NCI-H345 (cell line): Measurements from ENCODE around the gene LRP6.

Experiments
- DNase-seq: peaks from one replicate; lab custom pipeline; 2025; lab: John Stamatoyannopoulos, UW

The LRP6 gene

GRCh38 chr12:12214635-12215131 is 52.2 kb downstream of the LRP6 start:
- DNase-seq = no peak

DNA sequence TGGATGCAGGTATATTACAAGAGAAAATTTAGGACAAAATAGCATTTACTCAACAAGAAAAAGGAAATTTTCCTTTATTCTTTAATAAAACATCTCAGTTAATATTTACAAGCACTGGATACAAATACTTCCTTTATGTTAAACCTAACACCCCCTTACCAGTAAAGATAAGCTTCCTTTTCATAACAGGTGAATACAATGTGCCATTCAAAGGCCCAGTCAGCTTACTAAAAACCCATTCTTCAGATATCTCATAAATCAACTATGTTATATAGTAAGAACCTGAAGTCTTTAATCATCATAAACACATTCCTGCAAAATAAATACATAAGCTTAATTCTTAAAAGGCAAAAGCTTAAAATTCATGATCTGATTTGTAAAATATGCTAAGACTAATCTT is 52.6 kb downstream of the LRP6 start:
- no peak for DNase-seq

- DNase-seq = no peak
These were observed 54.1 kb downstream of the LRP6 start for GRCh38 chr12:12212769-12213168.

DNA sequence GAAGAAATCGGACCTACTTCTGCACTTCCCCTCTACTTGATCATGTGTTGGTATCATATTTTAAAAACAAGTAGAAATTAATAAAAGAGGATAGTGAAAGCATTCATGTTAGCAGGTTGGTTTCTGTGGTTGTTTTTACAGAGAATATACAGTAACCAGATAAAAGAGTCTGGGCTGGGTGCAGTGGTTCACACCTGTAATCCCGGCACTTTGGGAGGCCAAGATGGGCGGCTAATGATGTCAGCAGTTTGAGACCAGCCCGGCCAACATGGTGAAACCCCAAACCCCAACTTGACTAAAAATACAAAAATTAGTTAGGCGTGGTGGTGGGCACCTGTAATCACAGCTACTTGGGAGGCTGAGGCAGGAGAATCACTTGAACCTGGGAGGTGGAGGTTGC is 55.9 kb downstream of the LRP6 start:
- no peak for DNase-seq

- no peak for DNase-seq
These were observed 56.4 kb downstream of the LRP6 start for GRCh38 chr12:12210416-12210815.

GRCh38 chr12:12209675-12210074 is 57.2 kb downstream of the LRP6 start:
- DNase-seq = no peak

GRCh38 chr12:12209043-12209442 is 57.8 kb downstream of the LRP6 start:
- no peak for DNase-seq

DNA sequence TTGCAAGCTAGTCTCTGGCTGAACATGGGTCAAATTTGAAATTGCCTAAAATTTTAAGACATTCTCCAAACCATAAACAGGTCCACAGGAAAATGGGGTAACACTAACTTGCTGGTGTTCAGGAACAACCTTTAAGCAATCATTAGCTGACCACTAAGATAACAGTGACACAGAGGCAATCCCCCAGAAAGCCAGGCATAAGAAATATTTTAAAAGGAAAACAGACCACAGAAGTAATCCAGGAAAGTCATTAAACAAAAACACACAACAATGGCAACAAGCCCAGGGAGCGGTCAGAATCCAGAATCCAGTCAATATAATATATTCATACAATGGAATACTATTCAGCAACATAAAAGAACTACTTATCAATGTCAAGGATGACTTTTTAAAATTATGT is 59.1 kb downstream of the LRP6 start:
- no peak for DNase-seq

DNA sequence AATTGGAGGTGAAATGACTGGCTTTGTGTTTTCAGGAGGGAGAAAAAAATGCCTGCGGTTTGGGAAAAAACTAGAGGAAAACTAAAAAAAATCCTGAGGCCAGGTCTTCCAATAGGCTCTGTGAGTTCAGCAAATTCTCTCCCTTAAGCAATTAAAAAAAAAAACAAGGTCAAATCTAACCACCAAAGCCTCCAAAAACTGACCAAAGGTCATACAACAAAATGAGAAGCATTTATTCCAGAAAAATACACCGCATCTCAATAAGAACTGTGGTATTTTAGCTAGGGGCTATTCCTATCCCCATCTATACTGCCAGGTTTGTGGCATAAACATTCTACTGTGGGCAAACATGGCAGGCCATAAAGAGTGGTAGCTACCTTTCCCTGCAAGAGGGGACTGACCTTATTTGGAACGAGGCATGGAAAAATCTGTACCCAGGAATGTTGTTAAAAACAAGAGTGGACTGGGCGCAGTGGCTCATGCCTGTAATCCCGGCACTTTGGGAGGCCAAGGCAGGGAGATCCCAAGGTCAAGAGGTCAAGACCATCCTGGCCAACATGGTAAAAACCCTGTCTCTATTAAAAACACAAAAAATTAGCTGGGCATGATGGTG is 60.0 kb downstream of the LRP6 start:
- DNase-seq = no peak

GRCh38 chr12:12202747-12203146 is 64.1 kb downstream of the LRP6 start:
- DNase-seq = no peak

- no peak for DNase-seq
These were observed 64.7 kb downstream of the LRP6 start for GRCh38 chr12:12202105-12202504.

DNA sequence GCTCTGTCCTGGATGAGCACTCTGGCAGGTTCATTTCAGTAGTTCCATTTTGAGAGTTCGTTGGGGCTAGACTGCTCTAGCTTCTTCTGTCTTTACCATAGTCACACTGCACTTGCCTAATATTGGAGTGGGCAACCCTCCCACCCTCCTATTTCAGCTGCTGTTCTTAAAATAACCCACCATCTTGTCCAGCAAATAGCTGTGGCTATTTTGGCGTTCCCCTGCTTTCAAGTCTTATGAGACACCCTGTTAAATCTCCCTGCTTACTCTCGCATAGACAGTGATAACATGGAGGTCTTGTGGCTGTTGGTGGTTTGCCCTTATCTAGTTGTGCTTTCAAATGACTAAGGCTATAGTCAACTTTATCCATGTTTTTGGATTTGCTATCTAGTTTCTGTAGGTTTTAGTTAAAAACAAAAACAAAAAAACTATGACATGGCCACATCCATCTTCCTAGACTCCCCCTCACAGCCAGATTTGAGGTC is 65.5 kb downstream of the LRP6 start:
- DNase-seq = no peak

DNA sequence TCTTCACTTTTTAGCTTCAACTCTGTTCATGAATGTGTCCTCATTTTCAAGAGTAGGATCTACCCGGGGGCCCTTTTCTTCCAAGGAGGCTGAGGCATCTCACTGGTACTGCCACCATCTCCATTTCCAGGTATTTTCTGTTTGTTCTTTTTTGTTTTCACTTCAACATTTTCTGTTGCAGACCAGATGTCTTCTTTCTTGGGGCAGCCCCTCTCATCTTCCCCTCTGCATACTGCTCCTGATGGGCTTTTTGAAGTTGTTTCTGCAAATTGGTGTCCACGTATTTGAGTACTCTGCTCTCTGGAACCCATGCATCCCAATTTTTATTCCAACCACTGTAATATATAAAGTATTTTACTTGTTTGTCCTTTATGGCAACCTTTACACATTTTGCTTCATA is 66.5 kb downstream of the LRP6 start:
- no peak for DNase-seq

DNA sequence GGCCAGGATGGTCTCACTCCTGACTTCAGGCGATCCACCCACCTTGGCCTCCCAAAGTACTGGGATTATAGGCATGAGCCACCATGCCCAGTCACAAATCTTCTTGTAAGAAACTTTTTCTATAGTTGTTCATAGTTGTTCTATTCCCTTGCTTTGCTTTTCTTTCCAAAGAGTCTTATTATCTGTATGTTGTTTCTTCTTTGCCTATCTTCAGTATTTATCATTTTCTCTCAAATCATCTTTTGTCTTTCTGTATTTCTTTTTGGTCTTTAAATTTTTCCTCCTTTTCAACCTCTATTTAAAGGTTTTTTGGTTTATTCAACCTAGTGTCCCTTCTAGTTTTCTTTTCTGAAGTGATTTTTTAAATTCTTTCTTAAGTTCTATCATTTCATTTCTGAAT is 68.7 kb downstream of the LRP6 start:
- no peak for DNase-seq

- no peak for DNase-seq
These were observed 69.7 kb downstream of the LRP6 start for GRCh38 chr12:12197128-12197527.

GRCh38 chr12:12195516-12195915 is 71.3 kb downstream of the LRP6 start:
- no peak for DNase-seq

DNA sequence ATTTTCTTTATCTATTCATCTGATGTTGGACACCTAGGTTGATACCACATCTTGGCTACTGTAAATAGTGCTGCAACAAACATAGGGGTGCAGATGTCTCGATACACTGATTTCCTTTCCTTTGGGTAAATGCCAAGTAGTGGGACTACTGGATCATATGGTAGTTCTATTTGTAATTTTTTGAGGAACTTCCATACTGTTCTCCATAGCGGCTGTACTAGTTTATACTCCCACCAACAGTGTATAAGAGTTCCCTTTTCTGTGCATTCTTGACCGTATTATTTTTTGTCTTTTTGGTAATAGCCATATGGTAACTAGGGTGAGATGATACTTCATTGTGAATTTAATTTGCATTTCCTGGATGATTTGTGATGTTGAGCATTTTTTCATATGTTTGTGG is 71.8 kb downstream of the LRP6 start:
- no peak for DNase-seq

DNA sequence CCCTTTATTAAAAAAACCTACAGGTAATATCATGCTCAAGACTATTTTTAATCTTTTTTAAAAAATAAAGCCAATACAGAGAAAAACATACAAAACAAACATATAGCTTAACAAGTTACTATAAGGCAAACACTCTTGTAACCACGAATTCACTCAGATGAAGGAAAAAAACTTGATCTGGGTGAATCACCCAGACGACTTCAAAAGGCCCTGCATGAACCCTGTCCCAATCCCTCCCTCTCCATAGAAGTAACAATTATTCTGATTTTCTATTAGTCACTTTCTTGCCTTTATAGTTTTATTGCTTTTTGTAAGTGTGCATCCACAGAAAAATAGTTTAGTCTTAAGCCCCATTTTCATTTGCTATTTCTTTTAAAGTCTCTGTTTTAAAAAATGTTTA is 72.6 kb downstream of the LRP6 start:
- no peak for DNase-seq

- no peak for DNase-seq
These were observed 75.8 kb downstream of the LRP6 start for GRCh38 chr12:12191008-12191407.

DNA sequence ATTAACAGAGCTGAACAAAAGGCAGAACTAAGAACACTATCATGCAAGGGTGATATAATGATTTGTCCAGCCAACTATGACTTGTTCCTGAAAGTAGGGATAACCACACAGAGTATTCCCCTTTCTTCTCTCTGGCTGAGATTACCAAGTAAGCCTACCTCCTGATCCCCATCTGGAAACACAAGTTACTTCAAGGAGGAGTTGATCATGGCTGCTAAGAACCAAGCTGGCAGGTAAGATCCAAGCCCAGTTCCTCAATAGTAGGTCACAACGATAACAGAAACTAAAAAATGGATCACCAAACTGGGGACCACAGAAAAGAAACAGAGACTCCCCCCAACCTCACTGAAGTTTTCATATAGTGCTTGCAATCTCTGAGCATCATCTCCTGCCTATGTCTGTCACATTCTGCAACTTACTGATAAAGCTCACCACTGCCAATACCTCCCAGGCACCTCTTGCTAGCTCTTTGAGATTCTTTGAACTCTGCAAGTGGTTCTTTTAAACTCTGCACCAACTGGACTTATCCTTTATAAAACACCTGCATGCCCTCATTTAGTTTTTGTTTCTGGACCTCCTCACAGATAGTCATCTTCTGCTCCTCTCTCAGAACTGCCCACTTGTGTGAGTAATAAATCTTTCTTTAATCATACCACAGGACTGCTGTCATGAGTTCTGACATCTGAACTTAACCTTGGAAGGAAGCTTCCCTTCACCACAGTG is 76.6 kb downstream of the LRP6 start:
- DNase-seq = no peak

- DNase-seq = no peak
These were observed 81.4 kb downstream of the LRP6 start for GRCh38 chr12:12185414-12185813.

DNA sequence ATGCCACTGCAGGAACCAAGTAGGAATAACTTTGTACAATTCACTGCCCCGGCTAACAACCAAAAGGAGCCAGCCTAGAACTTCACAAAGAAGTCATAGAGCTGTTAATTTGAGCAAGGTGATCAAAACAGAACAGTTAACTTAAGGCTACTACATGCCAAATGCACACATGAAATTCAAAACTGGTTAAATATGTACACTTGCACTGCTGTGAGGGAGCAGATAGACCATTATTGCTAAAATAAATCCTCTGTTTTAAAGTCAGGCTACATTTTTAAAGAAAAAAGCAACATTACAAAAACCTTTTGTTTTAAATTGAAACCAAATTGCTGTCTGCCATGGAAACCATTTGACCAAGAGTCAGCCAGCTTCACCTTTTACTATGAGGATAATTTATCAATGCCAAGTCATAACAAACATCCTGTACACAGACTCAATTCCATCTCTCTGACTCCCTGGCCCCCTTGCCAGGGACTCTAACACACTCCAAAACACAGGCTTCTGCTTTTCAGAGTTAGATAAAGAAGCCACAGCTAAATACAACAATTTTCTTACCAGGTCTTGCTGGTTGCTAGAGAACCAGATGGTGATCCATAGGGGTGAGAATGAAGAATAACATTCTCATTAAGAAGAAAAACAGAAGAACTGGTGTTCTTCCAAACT is 84.0 kb downstream of the LRP6 start:
- no peak for DNase-seq

GRCh38 chr12:12181511-12181910 is 85.3 kb downstream of the LRP6 start:
- DNase-seq = no peak
